IMR-90 (cell line): ENCODE results near the gene PPP1R9A. TPM values are rescaled to one million over a fixed set of nuclear protein-coding genes. Genes with fewer than 3 reads are reported as not detected.

ENCODE experiments used
- ATAC-seq: fragments of 200-7000 bp; cut with Tn5 transposase; 2 replicates; pipeline ENCODE4 v1.9.1; 2020; ENCODE audit warnings: low read depth, mild to moderate bottlenecking, moderate library complexity
- BruUV-seq: library from RNA; stranded (reverse); fragments of 400-500 nt; replicated peaks from 2 replicates; lab custom pipeline; 2021; lab: Mats Ljungman, UMichigan
- CTCF ChIA-PET: fragments of 300-600 bp; formaldehyde crosslinking; extraction: SDS; loops from one replicate; lab custom pipeline; 2021; ENCODE audit warnings: antibody characterized with exemption; lab: Yijun Ruan, JAX
- POLR2A ChIA-PET: fragments of 300-600 bp; sonication (Branson Sonifier 250); formaldehyde crosslinking; loops from one replicate; lab custom pipeline; 2022; ENCODE audit warnings: antibody characterized with exemption; ENCODE audit not compliant: unreplicated experiment; lab: Charles Lee
- DNase-seq: peaks from one replicate; pipeline ENCODE4 v3.0.0; 2013
- H2AFZ ChIP-seq: replicated peaks from 2 replicates; pipeline ENCODE3; 2013; ENCODE audit warnings: low read length, mild to moderate bottlenecking; ENCODE audit not compliant: poor library complexity
- H2AK5ac ChIP-seq: 2 replicates; pipeline ENCODE4 v1.6.1; 2013; ENCODE audit warnings: low read depth, low read length, inconsistent platforms
- H2AK9ac ChIP-seq: replicated peaks from 2 replicates; pipeline ENCODE3; 2013; ENCODE audit warnings: mild to moderate bottlenecking, low read depth, low read length, moderate library complexity; ENCODE audit not compliant: poor library complexity
- H2BK120ac ChIP-seq: 2 replicates; pipeline ENCODE4 v1.6.1; 2013; ENCODE audit warnings: low read depth, low read length, inconsistent platforms
- H2BK15ac ChIP-seq: 3 replicates; pipeline ENCODE4 v1.6.1; 2013; ENCODE audit warnings: low read depth, low read length, inconsistent platforms
- H2BK20ac ChIP-seq: 2 replicates; pipeline ENCODE4 v1.6.1; 2013; ENCODE audit warnings: low read depth, mild to moderate bottlenecking, inconsistent platforms, low read length, moderate library complexity
- H2BK5ac ChIP-seq: 2 replicates; pipeline ENCODE4 v1.6.1; 2013; ENCODE audit warnings: mild to moderate bottlenecking, low read depth, low read length, inconsistent platforms; ENCODE audit not compliant: poor library complexity, severe bottlenecking
- H3K14ac ChIP-seq: replicated peaks from 2 replicates; pipeline ENCODE4 v1.6.1; 2013; ENCODE audit warnings: low read depth, low read length, inconsistent platforms
- H3K18ac ChIP-seq: 2 replicates; pipeline ENCODE4 v1.6.1; 2013; ENCODE audit warnings: low read depth, low read length, control low read depth
- H3K23ac ChIP-seq: 2 replicates; pipeline ENCODE4 v1.6.1; 2013; ENCODE audit warnings: low read depth, low read length, inconsistent platforms
- H3K27ac ChIP-seq: 2 replicates; pipeline ENCODE4 v1.5.1; 2013; ENCODE audit warnings: mild to moderate bottlenecking, control low read depth, low read length; ENCODE audit not compliant: insufficient read depth
- H3K27me3 ChIP-seq: 2 replicates; pipeline ENCODE4 v1.6.1; 2013; ENCODE audit warnings: low read length; ENCODE audit not compliant: control insufficient read depth, insufficient read depth
- H3K36me3 ChIP-seq: 2 replicates; pipeline ENCODE4 v1.6.1; 2013; ENCODE audit warnings: low read length, mixed read lengths; ENCODE audit not compliant: control insufficient read depth, insufficient read depth
- H3K4ac ChIP-seq: 2 replicates; pipeline ENCODE4 v1.6.1; 2013; ENCODE audit warnings: low read depth, low read length, inconsistent platforms
- H3K4me1 ChIP-seq: 2 replicates; pipeline ENCODE4 v1.6.1; 2013; ENCODE audit warnings: low read length, mixed read lengths; ENCODE audit not compliant: control insufficient read depth, insufficient read depth
- H3K4me2 ChIP-seq: 2 replicates; pipeline ENCODE4 v1.6.1; 2013; ENCODE audit warnings: low read depth, mild to moderate bottlenecking, control low read depth, low read length, moderate library complexity
- H3K4me3 ChIP-seq: 2 replicates; pipeline ENCODE4 v1.5.1; 2013; ENCODE audit warnings: low read depth, mild to moderate bottlenecking, control low read depth, low read length, moderate library complexity; ENCODE audit not compliant: insufficient read depth
- H3K56ac ChIP-seq: 2 replicates; pipeline ENCODE4 v1.6.1; 2013; ENCODE audit warnings: low read length, inconsistent platforms; ENCODE audit not compliant: insufficient read depth; ENCODE audit errors: extremely low read depth
- H3K79me1 ChIP-seq, 2 experiments: 2 replicates each; pipeline ENCODE4 v1.6.1; 2013; ENCODE audit warnings: low read length in 2 of 2, inconsistent platforms in 1 of 2, low read depth in 1 of 2
- H3K9ac ChIP-seq: 2 replicates; pipeline ENCODE4 v1.6.1; 2013; ENCODE audit warnings: low read depth, low read length, control low read depth
- H3K9me1 ChIP-seq: 2 replicates; pipeline ENCODE4 v1.6.1; 2013; ENCODE audit warnings: low read length, inconsistent platforms; ENCODE audit not compliant: insufficient read depth
- H3K9me3 ChIP-seq: 2 replicates; pipeline ENCODE4 v1.6.1; 2013; ENCODE audit warnings: low read length; ENCODE audit not compliant: control insufficient read depth, insufficient read depth
- H4K20me1 ChIP-seq: 2 replicates; pipeline ENCODE4 v1.6.1; 2013; ENCODE audit warnings: low read length, inconsistent platforms; ENCODE audit not compliant: insufficient read depth
- H4K5ac ChIP-seq: 2 replicates; pipeline ENCODE4 v1.6.1; 2013; ENCODE audit warnings: mild to moderate bottlenecking, low read depth, low read length, control low read depth
- H4K8ac ChIP-seq, 2 experiments: 2 replicates each; pipeline ENCODE4 v1.6.1; 2013; ENCODE audit warnings: low read depth in 2 of 2, low read length in 2 of 2, control low read depth in 1 of 2, inconsistent platforms in 1 of 2
- H4K91ac ChIP-seq: 2 replicates; pipeline ENCODE4 v1.6.1; 2013; ENCODE audit warnings: low read depth, low read length, inconsistent platforms; ENCODE audit not compliant: insufficient read depth
- BHLHE40 ChIP-seq: fragments of 150-350 bp; IDR thresholded peaks from 2 replicates; pipeline ENCODE4 v1.6.1; 2016; ENCODE audit warnings: mild to moderate bottlenecking, low read depth, low read length
- CEBPB ChIP-seq: IDR thresholded peaks from 2 replicates; pipeline ENCODE4 v1.6.1; 2012; ENCODE audit warnings: low read depth, low read length, improper control_type of control experiment
- CHD1 ChIP-seq: IDR thresholded peaks from 2 replicates; pipeline ENCODE4 v1.6.1; 2012; ENCODE audit warnings: low read depth, low read length, improper control_type of control experiment
- CTCF ChIP-seq: conservative IDR thresholded peaks from 2 replicates; pipeline ENCODE4 v1.5.1; 2012; ENCODE audit warnings: mild to moderate bottlenecking, low read depth, low read length, improper control_type of control experiment
- FOS ChIP-seq: fragments of 150-350 bp; IDR thresholded peaks from 2 replicates; pipeline ENCODE4 v1.6.1; 2016; ENCODE audit warnings: low read depth, low read length
- MAZ ChIP-seq: IDR thresholded peaks from 2 replicates; pipeline ENCODE4 v1.6.1; 2012; ENCODE audit warnings: low read depth, mild to moderate bottlenecking, low read length, improper control_type of control experiment, moderate library complexity, borderline replicate concordance
- MXI1 ChIP-seq: IDR thresholded peaks from 2 replicates; pipeline ENCODE4 v1.6.1; 2012; ENCODE audit warnings: low read depth, mild to moderate bottlenecking, low read length, moderate library complexity, borderline replicate concordance
- NFE2L2 ChIP-seq: fragments of 150-350 bp; IDR thresholded peaks from 2 replicates; pipeline ENCODE4 v1.6.1; 2016; ENCODE audit warnings: low read depth, mild to moderate bottlenecking, low read length
- RCOR1 ChIP-seq: IDR thresholded peaks from 2 replicates; pipeline ENCODE4 v1.6.1; 2012; ENCODE audit warnings: mild to moderate bottlenecking, low read length, improper control_type of control experiment; ENCODE audit not compliant: insufficient replicate concordance
- SMC3 ChIP-seq: fragments of 150-350 bp; IDR thresholded peaks from 2 replicates; pipeline ENCODE4 v1.6.1; 2016; ENCODE audit warnings: low read depth, mild to moderate bottlenecking, antibody characterized with exemption, low read length, moderate library complexity
- USF2 ChIP-seq: fragments of 150-350 bp; IDR thresholded peaks from 2 replicates; pipeline ENCODE4 v1.6.1; 2017; ENCODE audit warnings: mild to moderate bottlenecking, antibody characterized with exemption, low read length, low read depth
- WGBS, 2 experiments: methylation state at CpG; one replicate each; pipeline versions ENCODE4 v1.1.5 to v1.1.7; 2013; ENCODE audit warnings: missing lambda C conversion rate in 2 of 2; ENCODE audit not compliant: insufficient read length in 1 of 2; ENCODE audit errors: extremely low coverage in 2 of 2; 5-methylcytosine and 5-hydroxymethylcytosine counted together
- dilution Hi-C: fragments of 300-500 bp; cut with HindIII; formaldehyde crosslinking; loops from one replicate; pipeline ENCODE4 v1.14.3; 2018; ENCODE audit warnings: low sequenced_read_pairs; ENCODE audit not compliant: unreplicated experiment
- in situ Hi-C: fragments of 300-500 bp; cut with MboI; formaldehyde crosslinking; loops from 3 replicates; pipeline ENCODE4 v1.14.3; 2019; ENCODE audit warnings: low sequenced_read_pairs, inconsistent platforms, mixed read lengths
- intact Hi-C: fragments of 100-400 bp; cut with micrococcal nuclease; formaldehyde crosslinking; loops from 2 replicates; pipeline ENCODE4 v1.10.0; 2022
- polyA plus RNA-seq, 3 experiments: library from polyadenylated mRNA; depleted of rRNA; stranded (reverse); fragments of >200 nt; gene quantifications; 2 replicates each; pipeline ENCODE4 v1.2.3, GENCODE V29; 2012; ENCODE audit warnings: low replicate concordance in 1 of 3
- total RNA-seq: library from RNA; depleted of rRNA; stranded (reverse); fragments of >200 nt; gene quantifications from 2 replicates; pipeline ENCODE4 v1.2.3, GENCODE V29; 2012

PPP1R9A gene
- total and polyA plus RNA-seq, 2 of the 4 experiments (the other 2 are of a cell fraction): not detected

GRCh38 chr7:95027234-95027872 is 120.0 kb downstream of the PPP1R9A start:
- POLR2A ChIA-PET: no interaction called here
- H4K20me1 ChIP-seq: no peaks in the 10 kb centered on the region
- no peaks in the 10 kb centered on the region for H3K27me3 ChIP-seq
- no peaks in the 10 kb centered on the region for H3K9me1 ChIP-seq
- H2BK15ac ChIP-seq: no peak overlapping the region
- dilution Hi-C loops (no loop called here), intact Hi-C loops (no loop called here), in situ Hi-C loops (no loop called here)
- no peak overlapping the region for H2AK5ac ChIP-seq
- H4K8ac ChIP-seq: no peak overlapping the region
- H3K9ac ChIP-seq: no peak overlapping the region
- H2BK20ac ChIP-seq: no peak overlapping the region
- H2AK9ac ChIP-seq: no peak overlapping the region
- no peak for TF ChIP-seq CHD1
- no peak for TF ChIP-seq CTCF
- TF ChIP-seq SMC3: no peak
- no peak for TF ChIP-seq BHLHE40
- no peak for TF ChIP-seq CEBPB
- TF ChIP-seq MXI1: no peak
- no peak for TF ChIP-seq FOS
- no peak for TF ChIP-seq MAZ
- TF ChIP-seq RCOR1: no peak
- TF ChIP-seq NFE2L2: no peak
- no peak for TF ChIP-seq USF2
- no peak overlapping the region for H2AFZ ChIP-seq
- H3K23ac ChIP-seq: no peak overlapping the region
- H3K4me3 ChIP-seq: no peak overlapping the region
- H3K79me1 ChIP-seq: no peaks in the 10 kb centered on the region
- no peak overlapping the region for H4K91ac ChIP-seq
- no peak overlapping the region for H3K14ac ChIP-seq
- no peaks in the 10 kb centered on the region for H3K9me3 ChIP-seq
- no peaks in the 10 kb centered on the region for H3K4me1 ChIP-seq
- H3K36me3 ChIP-seq: no peaks in the 10 kb centered on the region
- H4K5ac ChIP-seq: no peak overlapping the region
- no peak overlapping the region for H2BK120ac ChIP-seq
- no peak overlapping the region for H3K4ac ChIP-seq
- H3K18ac ChIP-seq: no peak overlapping the region
- no peak overlapping the region for H3K27ac ChIP-seq
- DNase-seq (no peak), ATAC-seq (no peak)
- H3K4me2 ChIP-seq: no peak overlapping the region
- no TSS peak for BruUV-seq
- WGBS, 2 experiments: no CpG with 5 or more reads among the region's 11 CpGs
- H2BK5ac ChIP-seq: no peak overlapping the region
- no peak overlapping the region for H3K56ac ChIP-seq
- CTCF ChIA-PET: no interaction called here
